Neural cell (in vitro differentiated cells): ENCODE measurements around the gene BRI3.

Experiments
- POLR2AphosphoS5 ChIP-seq: IDR thresholded peaks from 2 replicates; pipeline ENCODE4 v1.6.1; 2012
- TF ChIP-seq, protein P1 (sequence below): IDR thresholded peaks from 2 replicates; pipeline ENCODE4 v1.6.1; 2012; ENCODE audit warnings: borderline replicate concordance

DNA sequence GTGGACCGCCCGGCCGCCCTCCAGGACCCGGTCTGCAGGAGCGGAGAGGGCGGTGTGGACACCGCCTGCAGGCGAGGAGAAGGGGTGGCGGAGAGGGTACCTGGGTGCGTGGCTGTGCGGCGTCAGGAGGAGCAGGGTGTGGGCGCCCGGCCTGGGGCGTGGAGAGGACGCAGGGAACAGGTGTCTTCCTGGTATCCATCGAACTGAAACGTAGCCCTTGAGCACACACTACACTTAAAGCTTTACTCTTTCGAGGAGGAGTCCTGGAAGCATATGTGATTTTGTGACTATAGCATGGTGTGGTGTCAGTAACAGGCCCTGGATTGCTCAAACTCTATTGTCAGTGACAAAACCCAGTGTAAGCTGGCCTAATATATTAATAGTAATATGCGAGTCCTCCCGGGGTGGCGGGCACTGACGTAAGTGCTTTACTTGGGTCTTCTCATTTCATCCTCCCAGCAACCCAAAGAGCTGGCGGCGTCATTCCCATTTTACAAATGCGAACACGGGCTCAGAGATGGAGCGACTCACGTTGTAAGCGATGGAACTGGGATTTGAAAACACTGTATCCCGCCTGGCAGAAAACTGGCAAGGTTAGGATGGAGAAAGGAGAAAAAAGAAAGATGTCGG lies 28.9 kb upstream of the BRI3 start:
- TF ChIP-seq, protein P1, sequence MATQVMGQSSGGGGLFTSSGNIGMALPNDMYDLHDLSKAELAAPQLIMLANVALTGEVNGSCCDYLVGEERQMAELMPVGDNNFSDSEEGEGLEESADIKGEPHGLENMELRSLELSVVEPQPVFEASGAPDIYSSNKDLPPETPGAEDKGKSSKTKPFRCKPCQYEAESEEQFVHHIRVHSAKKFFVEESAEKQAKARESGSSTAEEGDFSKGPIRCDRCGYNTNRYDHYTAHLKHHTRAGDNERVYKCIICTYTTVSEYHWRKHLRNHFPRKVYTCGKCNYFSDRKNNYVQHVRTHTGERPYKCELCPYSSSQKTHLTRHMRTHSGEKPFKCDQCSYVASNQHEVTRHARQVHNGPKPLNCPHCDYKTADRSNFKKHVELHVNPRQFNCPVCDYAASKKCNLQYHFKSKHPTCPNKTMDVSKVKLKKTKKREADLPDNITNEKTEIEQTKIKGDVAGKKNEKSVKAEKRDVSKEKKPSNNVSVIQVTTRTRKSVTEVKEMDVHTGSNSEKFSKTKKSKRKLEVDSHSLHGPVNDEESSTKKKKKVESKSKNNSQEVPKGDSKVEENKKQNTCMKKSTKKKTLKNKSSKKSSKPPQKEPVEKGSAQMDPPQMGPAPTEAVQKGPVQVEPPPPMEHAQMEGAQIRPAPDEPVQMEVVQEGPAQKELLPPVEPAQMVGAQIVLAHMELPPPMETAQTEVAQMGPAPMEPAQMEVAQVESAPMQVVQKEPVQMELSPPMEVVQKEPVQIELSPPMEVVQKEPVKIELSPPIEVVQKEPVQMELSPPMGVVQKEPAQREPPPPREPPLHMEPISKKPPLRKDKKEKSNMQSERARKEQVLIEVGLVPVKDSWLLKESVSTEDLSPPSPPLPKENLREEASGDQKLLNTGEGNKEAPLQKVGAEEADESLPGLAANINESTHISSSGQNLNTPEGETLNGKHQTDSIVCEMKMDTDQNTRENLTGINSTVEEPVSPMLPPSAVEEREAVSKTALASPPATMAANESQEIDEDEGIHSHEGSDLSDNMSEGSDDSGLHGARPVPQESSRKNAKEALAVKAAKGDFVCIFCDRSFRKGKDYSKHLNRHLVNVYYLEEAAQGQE = no peak
- no peak for TF ChIP-seq POLR2AphosphoS5
